ENCODE results near the gene TTC23.

The TTC23 gene

GRCh38 chr15:99143655-99144610 lies 105.4 kb downstream of the TTC23 start:
- Histone ChIP-seq H3K27me3 (replicated peaks) (no peaks in the 10 kb centered on the region), H3K36me3 (replicated peaks) (peaks cover 3% of the 10 kb centered on the region), H3K4me3 (ENCODE audit: low read depth, low read length) (no peak overlapping the region), H3K27ac (no peak overlapping the region)
- in situ Hi-C loops (cut with HindIII; ENCODE audit: low pct_ligation_motif_present, low sequenced_read_pairs): no loop called here
- no peak for TF ChIP-seq CTCF (IDR thresholded peaks at IDR 0.05; ENCODE audit: low read depth, low read length, missing control alignments)
- no peak for DNase-seq

- in situ Hi-C loops (cut with HindIII; ENCODE audit: low pct_ligation_motif_present, low sequenced_read_pairs): no loop called here
- no peak for DNase-seq
- TF ChIP-seq CTCF (IDR thresholded peaks at IDR 0.05; ENCODE audit: low read depth, low read length, missing control alignments): no peak
- Histone ChIP-seq H3K4me3 (ENCODE audit: low read depth, low read length) (no peak overlapping the region), H3K36me3 (replicated peaks) (peaks cover 3% of the 10 kb centered on the region), H3K27me3 (replicated peaks) (no peaks in the 10 kb centered on the region), H3K27ac (no peak overlapping the region)
Observed at GRCh38 chr15:99143242-99143641, 106.1 kb downstream of the TTC23 start.

- H3K27me3 ChIP-seq (replicated peaks): no peaks in the 10 kb centered on the region
- H3K36me3 ChIP-seq (replicated peaks): no peaks in the 10 kb centered on the region
- in situ Hi-C loops (cut with HindIII; ENCODE audit: low pct_ligation_motif_present, low sequenced_read_pairs): no loop called here
- TF ChIP-seq CTCF (IDR thresholded peaks at IDR 0.05; ENCODE audit: low read depth, low read length, missing control alignments): no peak
- DNase-seq: no peak
- no peak overlapping the region for H3K4me3 ChIP-seq (ENCODE audit: low read depth, low read length)
- no peak overlapping the region for H3K27ac ChIP-seq
Observed at GRCh38 chr15:99142562-99142961, 106.8 kb downstream of the TTC23 start.

- in situ Hi-C loops (cut with HindIII; ENCODE audit: low pct_ligation_motif_present, low sequenced_read_pairs): no loop called here
- no peak overlapping the region for H3K27ac ChIP-seq
- no peaks in the 10 kb centered on the region for H3K36me3 ChIP-seq (replicated peaks)
- no peak overlapping the region for H3K4me3 ChIP-seq (ENCODE audit: low read depth, low read length)
- no peak for DNase-seq
- H3K27me3 ChIP-seq (replicated peaks): no peaks in the 10 kb centered on the region
- no peak for TF ChIP-seq CTCF (IDR thresholded peaks at IDR 0.05; ENCODE audit: low read depth, low read length, missing control alignments)
Observed at GRCh38 chr15:99141943-99142342, 107.4 kb downstream of the TTC23 start.

GRCh38 chr15:99140590-99140989 lies 108.8 kb downstream of the TTC23 start:
- TF ChIP-seq CTCF (IDR thresholded peaks at IDR 0.05; ENCODE audit: low read depth, low read length, missing control alignments): no peak
- in situ Hi-C loops (cut with HindIII; ENCODE audit: low pct_ligation_motif_present, low sequenced_read_pairs): no loop called here
- Histone ChIP-seq H3K36me3 (replicated peaks) (peaks cover 5% of the 10 kb centered on the region), H3K27me3 (replicated peaks) (no peaks in the 10 kb centered on the region), H3K4me3 (ENCODE audit: low read depth, low read length) (no peak overlapping the region), H3K27ac (no peak overlapping the region)
- no peak for DNase-seq

Measured in brain microvascular endothelial cell (primary cell).